GM13977 (cell line): ENCODE results near the gene CIDEB.

ENCODE experiments used
- DNase-seq: peaks from one replicate; pipeline ENCODE4 v3.0.0; 2012; ENCODE audit warnings: low spot score
- CTCF ChIP-seq: IDR thresholded peaks from 2 replicates; pipeline ENCODE4 v1.5.1; 2012; ENCODE audit warnings: mild to moderate bottlenecking, control low read depth; ENCODE audit not compliant: insufficient read depth; ENCODE audit errors: extremely low read depth, missing control alignments
- in situ Hi-C: fragments of 300-500 bp; cut with MboI; formaldehyde crosslinking; loops from one replicate; pipeline ENCODE4 v1.12.0; 2022; ENCODE audit warnings: low sequenced_read_pairs, low pct_unique_long_range_greater_than_20kb, mixed read lengths, inconsistent platforms; ENCODE audit not compliant: unreplicated experiment

CIDEB gene

GRCh38 chr14:24309538-24310264, 1.9 kb upstream of the CIDEB start, which contains the start of gene LTB4R2:
TSS of gene LTB4R2 (plus strand) at chr14:24310140. CDS start at chr14:24310665, 525 bp downstream.
- no peak for TF ChIP-seq CTCF
- DNase-seq, result no peak
- in situ Hi-C loops, result no loop called here

DNA sequence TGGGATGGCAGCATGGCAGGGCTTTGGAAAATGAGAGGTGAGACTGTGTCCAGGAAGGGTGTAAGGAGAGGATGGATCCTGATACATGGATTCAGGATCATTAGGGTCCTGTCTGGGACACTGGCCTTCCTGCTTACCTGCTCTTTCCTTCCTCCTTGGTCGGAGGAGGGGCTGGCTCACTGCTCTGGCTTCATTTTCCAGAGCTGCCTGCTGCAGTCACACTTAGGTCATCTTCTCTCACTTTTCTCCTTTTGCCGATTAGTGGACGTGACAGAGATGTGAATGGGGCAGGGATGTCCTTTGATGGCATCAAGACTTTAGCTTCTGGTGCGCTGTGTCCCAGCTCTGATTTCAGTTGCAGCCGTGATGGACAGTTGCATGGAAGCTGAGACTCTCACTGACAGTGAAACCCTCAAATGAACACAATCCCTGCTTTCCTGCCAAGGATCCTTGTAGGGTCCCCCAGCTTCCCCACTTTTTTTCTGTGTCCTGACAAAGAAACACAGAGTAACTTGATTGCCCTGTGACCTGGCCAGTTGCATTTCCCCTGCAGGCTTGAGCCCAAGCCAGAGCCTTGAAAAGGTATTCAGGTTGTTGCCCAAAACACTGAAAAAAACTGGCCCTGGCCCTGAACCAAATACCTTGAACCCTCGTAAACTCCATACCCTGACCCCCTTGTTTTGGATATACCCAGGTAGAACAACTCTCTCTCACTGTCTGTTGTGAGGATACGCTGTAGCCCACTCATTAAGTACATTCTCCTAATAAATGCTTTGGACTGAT, 756 bp upstream of the CIDEB start:
- DNase-seq, result no peak
- TF ChIP-seq CTCF, result no peak
- in situ Hi-C loops, result no loop called here

- TF ChIP-seq CTCF, result no peak
- in situ Hi-C loops, result no loop called here
- DNase-seq, result no peak
These were observed 612 bp downstream of the CIDEB start for GRCh38 chr14:24307156-24307574.

DNA sequence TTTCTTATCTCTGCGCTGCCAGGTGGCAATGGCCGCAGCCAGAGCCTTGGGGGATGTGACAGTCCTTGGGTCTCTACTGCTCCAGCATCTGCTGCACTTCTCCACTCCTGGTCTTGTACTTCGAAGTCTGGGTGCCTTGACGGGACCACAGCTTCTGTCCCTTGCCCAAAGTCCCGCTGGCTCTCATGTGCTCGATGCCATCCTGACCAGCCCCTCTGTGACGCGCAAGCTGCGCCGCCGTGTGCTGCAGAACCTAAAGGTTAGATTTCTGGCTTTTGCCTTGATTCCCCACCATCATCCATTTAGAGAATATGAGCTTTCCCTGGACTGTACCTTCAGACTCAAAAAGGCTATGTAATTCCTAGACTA, 3.8 kb downstream of the CIDEB start:
- in situ Hi-C loops, result no loop called here
- no peak for TF ChIP-seq CTCF
- DNase-seq, result no peak

DNA sequence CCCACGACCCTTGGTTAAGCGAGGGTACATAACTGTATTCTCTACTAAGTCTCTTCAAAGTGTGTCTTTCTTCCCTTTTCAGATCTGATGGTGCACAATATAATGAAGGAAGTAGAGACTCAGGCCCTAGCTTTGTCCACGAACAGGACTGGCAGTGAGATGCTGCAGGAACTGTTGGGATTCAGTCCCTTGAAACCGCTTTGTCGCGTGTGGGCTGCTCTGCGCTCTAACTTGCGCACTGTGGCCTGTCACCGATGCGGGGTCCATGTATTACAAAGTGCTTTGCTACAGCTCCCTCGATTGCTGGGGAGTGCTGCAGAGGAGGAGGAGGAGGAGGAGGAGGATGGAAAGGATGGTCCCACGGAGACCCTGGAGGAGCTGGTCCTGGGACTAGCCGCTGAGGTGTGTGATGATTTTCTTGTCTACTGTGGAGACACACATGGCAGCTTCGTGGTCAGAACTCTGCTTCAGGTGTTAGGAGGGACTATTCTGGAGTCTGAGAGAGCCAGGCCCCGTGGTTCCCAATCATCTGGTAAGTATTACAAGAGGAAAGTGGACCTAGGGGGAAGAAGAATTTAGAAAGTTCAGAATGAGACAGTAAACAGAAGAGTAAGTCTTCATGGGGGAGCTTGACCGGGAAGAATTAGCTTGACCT, 7.3 kb downstream of the CIDEB start:
- in situ Hi-C loops, result no loop called here
- no peak for DNase-seq
- no peak for TF ChIP-seq CTCF
